Neural progenitor cell (in vitro differentiated cells): ENCODE measurements around the gene PIMREG.

ENCODE experiments used
- CTCF ChIP-seq: fragments of 200-600 bp; sonication (generic); IDR thresholded peaks from 2 replicates; pipeline ENCODE4 v1.5.1; 2017; ENCODE audit warnings: antibody characterized with exemption, mild to moderate bottlenecking
- EZH2 ChIP-seq: fragments of 200-600 bp; sonication (generic); IDR thresholded peaks from 2 replicates; pipeline ENCODE4 v1.6.1; 2017; ENCODE audit warnings: antibody characterized with exemption, mild to moderate bottlenecking, moderate library complexity

DNA sequence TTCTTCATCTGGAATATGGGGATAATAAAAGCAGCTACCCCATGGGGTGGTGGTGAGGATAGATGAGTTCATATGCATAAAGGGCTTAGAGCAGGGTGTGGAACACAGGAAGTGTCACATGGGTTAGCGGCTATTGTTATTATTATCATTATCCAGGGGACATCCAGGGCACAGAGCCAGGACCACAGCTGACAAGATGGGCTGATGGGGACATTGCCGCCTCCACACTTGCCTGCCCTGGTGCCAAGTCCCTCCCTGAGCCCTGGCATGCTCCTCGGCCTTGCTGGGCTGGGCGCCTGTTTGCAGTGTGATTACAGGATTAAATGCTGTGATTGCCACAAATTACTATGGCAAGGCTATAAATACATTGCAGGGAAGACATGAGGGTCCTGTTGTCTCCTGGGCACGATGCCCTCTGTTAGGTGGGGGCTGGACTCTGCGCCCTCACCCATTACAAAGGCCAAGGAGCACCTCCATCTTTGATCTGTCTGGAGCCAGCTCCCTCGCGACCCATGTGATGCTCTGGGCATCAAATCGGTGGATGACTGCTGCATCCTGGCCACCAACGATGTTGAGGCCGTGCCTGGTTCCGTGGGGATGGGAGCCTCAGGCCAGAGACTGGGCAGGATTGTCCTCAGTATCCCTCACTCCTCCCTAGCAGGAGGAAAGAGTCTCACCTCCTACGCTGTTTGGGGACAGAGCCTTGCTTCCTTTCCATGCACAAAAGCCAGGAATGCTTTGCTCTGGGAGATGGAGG lies 43.2 kb downstream of the PIMREG start:
- no peak for TF ChIP-seq EZH2
- TF ChIP-seq CTCF: no peak
